GM10847 (cell line): ENCODE results near the gene SPDYE6.
A peak's percentile ranks its signal among the peaks of the same experiment; 100 is the strongest.

Experiments
- POLR2A ChIP-seq: IDR thresholded peaks from 2 replicates; pipeline ENCODE4 v1.6.1; 2011; ENCODE audit not compliant: insufficient read length; ENCODE audit errors: extremely low read depth

The SPDYE6 gene

DNA sequence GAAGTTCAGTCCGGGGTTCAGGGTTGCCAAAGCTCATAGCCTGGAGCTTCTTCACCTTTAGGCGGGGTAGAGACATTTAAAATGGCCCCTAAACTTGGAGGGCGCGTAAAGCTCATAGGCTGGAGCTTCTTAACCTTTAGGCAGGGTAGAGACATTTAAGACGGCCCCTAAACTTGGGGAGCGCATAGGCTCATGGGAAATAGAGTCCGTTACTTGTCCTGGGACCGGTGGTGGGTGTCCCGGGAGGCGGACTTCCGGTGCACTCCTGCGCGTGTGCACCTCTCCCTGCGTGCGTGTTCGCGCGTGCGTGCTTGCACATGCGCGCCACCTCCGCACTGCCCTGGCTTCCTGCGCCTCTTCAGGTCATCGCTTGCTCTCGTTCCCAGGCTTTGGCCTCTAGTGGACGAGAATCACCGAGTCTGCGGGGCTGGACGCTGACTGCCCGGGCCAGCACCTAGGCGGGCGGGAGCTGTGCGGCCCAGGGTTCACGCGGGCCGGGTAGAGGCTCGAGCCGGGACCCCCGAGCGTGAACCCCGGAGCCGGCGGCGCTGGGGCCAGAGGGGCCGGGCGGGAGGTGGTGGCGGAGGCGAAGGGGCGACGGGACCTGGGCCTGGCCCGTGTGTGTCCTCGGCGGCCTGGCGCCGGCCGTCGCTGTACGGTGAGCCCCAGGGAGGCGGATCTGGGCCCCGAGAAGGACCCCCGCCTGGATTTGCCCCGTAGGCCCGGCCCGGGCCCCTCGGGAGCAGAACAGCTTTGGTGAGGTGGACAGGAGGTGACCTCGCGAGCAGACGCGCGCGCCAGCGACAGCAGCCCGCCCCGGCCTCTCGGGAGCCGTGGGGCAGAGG lies 7.5 kb upstream of the SPDYE6 start:
- peak; percentile 44 for TF ChIP-seq POLR2A

DNA sequence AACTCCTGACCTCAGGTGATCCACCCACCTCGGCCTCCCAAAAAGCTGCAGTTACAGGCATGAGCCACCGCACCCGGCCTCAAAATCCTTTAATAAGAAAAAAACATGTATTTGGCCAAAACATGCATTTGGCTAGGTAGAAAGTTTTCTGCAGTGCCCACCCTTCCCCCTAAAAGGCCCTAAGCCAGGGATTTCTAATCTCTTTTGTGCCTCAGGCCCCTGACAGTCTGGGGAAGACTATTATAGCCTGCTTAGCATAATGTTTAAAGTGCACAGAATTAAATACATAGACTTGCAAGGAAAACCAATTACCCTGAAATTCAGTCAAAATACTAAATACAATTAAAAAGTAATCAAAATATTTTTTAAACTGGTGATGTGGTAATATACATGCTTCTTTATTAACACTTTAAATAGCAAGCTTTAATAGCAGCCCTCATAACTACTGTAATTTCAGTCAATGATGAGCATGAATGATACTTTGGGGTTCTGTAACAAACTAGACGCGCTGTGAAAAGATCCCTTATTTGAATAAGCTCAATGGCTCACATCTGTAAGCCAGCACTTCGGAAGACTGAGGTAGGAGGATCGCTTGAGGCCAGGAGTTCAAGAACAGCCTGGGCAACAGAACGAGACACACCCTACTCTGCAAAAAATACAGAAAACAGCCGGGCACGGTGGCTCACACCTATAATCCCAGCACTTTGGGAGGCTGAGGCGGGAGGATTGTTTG lies 29.9 kb downstream of the SPDYE6 start:
- TF ChIP-seq POLR2A: no peak

DNA sequence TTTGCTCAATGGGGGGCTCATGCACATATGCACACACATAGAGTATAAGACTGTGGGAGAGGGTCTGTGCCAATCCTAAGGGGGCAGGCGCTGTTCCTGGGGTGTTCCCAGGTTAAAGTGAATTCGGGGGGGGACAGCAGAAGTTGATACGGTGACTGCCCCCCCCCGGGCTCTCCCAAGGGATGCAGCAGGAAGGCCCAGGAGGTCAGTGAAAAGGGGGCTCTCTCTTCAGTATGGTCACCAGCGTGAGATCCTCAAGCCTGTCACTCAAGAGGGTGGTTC lies 32.4 kb downstream of the SPDYE6 start:
- no peak for TF ChIP-seq POLR2A

DNA sequence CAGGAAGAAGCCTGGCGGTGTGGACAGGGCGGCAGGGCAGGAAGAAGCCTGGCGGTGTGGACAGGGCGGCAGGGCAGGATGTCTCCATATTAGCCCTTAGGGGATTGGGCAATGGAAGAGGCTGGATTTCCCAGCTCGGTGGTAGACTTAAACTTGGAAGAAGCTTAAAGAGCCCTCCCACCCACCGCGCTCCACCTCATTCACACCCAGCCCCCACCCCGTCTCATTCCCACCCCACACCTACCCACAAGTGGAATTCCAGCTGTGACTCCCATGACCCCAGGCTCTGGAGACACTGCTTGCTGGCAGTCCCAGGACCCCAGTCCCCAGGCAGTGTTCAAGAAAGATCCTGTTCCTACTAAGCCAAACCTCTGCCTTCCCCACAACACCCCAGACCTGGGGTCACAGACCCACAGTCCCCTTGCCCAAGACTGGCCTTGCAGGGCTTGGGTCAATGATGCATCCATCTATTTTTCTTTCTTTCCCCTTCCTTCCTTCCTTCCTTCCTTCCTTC lies 34.0 kb downstream of the SPDYE6 start:
- TF ChIP-seq POLR2A: no peak

DNA sequence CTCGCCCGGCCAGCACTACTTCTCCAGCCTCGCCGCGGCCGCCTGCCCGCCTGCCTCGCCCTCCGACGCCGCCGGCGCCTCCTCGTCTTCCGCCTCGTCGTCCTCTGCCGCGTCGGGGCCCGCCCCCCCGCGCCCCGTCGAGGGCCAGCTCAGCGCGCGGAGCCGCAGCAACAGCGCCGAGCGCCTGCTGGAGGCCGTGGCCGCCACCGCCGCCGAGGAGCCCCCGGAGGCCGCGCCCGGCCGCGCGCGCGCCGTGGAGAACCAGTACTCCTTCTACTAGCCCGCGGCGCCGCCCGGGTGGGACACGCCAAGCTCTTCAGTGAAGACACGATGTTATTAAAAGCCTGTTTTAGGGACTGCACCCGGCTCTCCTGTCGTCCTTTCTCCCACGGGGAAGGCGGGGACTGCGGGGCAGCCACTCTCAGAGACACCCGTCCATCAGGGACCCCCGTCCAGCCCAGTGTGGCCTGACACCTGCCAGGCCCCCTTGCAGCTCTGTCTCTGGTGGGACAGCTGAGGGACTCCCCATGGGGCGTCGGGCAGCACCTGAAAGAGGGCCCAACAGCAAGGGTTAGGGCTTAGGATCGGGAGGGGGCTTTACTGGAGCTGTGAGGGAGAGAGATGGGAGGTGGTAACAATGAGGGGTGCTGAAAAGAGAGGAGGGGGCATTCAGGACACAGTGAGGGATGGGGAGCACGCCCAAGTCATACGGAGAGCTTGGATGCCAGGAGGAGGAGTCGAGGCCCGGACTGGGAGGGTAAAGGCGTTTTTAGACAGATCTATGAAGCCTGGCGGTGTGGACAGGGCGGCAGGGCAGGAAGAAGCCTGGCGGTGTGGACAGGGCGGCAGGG lies 34.7 kb downstream of the SPDYE6 start:
- no peak for TF ChIP-seq POLR2A

DNA sequence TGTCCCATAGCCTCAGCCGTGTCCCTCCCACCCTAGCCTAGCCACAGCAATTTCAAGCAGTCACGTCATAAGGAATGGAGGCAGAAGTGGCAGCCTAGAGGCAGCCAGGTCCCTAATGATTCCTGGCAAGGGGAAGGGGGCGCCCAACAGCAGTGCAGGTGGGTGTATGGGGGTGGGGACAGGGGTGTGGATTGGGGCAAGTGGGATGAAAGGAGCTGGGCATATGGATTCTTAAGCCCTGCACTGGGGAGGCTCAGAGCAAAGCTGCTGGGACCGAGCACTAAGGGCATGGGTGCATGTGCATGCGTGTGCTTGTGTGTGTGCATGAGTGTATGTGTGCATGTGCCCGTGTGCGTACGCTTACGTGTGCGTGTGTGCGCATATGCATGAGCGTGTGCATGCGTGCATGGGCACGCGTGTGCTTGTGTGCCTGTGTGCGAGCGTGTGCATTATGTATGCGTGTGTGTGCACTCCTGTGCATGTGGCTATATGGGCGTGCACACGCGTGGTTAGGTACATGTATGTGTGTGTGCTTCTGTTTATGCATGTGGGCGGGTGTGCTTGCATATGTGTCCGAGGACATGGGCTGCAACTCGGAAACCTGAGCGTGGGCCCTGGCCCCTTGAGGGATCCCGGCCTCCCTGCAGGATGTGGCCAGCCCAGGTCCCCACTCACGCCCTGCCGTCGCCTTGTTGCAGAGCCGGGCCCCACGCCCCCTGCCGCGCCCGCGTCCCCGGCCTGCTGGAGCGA lies 35.5 kb downstream of the SPDYE6 start:
- no peak for TF ChIP-seq POLR2A

DNA sequence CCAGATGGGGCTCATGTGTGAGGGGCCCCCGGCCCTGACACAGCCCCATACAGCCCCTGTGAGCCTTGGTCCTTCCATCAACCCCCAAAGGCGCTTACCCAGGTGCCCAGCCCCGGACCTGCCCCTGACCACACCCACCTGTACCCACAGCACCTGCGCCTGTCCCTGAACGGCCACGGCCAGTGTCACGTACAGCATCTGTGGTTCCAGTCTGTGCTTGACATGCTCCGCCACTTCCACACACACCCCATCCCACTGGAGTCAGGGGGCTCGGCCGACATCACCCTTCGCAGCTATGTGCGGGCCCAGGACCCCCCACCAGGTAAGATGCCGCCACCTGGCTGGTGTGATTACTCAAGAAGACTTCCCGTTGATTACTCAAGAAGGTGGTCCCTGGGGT lies 36.1 kb downstream of the SPDYE6 start:
- no peak for TF ChIP-seq POLR2A

DNA sequence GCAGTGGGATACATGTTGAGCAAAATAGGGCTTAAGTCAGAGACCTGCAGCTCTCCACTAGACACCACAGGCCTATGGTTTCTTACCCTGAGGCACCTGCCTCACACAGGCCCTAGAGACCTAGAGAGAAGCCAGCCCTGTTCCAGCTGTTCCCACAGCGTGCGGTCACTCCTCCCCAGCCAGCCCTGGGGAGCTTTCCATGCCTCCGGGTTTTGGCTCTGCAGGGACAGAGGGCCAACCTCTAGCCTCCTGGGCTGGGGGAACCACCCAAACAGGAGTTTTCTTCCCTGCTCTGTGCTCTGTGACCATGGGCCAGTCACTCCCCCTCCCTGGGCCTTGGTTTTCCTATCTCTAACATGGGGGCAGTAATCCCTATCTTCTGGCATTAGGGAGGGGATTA lies 36.6 kb downstream of the SPDYE6 start:
- TF ChIP-seq POLR2A: no peak

DNA sequence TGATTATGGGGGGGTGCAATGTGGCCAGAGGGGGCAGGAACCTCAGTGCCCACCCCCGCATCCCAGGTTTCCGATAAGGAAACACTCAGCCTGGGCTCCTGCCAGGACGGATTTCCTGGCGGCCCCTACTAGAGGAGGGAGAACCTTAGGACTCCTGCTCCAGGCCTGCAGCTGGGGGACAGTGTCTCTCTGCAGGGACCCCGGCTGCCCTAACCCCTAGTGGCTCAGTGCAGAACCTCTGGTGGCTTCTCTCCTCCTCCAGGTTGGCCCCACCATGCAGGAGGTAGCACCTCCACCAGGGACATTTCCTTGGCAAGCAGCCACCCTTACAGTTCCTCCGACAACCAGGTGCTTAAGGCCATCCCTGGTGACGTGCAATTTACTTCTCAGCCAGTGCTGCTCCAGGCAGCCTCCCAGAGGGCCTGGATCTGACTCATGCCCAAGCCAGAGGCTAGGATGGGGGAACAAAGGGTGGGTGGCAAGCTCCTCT lies 37.7 kb downstream of the SPDYE6 start:
- TF ChIP-seq POLR2A: no peak

DNA sequence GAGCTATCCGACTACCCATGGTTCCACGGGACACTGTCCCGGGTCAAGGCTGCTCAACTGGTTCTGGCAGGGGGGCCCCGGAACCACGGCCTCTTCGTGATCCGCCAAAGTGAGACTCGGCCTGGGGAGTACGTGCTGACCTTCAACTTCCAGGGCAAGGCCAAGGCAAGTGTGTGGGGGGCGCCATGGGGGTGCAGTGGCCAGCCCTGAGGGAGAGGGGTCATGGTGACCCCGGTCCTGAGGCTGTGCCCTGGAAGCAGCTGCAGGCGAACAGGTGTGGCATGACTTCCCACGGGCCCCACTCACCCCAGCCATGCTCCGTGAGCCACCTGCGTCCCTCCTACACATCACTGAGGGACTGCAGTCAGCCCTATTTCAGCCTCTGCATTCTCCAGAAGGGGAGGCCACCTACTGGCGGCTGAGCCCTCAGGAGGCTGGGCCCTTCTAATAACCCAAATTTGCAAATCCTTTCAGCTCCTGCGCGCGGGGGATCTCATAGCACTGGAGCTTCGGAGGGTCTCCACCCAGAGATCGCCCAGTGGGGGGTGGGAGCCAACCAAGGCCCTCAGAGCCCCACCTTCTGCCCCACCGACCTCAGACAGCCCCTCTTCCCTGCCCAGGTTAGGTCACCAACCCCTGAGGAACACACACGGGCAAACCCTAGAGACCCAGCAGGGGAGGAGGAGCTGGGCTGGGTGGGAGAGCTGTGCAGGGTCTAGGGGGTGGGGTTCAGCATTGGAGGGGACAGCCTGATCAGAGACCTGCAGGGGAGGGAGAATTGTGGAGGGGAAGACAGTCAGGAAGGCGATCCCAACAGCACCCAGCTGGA lies 38.8 kb downstream of the SPDYE6 start:
- TF ChIP-seq POLR2A: no peak

DNA sequence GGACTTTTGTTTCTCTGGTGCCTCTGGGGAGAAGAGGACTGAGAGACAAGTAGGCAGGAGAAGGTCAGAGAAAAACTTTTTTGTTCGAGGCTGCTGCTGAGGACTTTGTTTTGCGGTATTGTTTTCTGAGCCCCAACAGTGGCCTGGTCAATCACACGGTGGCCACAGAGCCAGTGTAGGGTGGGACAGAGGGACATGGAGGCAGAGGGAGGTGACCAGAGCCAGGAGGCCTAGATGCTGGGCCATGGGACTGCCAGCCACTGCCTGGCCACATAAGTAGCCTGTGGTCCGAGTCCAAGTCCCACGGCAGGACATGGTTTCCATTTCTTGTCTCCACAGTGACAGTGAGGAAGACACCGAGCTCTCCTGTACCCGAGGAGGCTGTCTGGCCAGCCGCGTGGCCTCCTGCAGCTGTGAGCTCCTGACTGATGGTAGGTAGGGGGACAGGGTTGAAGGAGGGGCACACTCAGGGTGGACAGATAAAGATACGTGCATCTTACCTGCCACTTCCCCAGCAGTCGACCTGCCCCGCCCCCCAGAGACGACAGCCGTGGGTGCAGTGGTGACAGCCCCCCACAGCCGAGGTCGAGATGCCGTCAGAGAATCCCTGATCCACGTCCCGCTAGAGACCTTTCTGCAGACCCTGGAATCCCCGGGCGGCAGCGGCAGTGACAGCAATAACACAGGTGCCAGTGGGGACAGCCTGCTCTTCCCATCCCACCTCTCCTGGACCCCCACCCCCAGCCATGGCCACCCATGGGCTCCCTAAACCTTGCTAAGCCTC lies 42.1 kb downstream of the SPDYE6 start:
- no peak for TF ChIP-seq POLR2A

DNA sequence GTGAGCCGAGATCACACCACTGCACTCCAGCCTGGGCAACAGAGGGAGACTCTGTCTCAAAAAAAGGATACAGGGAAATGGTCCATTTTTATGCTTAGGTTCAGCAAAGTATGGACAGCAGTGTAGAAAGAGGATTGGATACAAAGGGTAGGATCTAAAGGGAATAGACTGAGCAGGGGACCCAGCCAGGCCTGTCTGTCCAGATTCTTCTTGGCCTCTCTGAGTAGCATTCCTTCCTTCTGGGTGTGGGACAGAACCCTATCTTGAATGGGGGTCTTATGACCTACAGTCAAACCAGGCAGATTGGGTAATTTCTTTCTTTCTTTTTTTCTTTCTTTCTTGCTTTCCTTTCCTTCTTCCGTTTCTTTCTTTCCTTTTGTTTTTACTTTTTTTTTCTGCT lies 43.9 kb downstream of the SPDYE6 start:
- TF ChIP-seq POLR2A: no peak

DNA sequence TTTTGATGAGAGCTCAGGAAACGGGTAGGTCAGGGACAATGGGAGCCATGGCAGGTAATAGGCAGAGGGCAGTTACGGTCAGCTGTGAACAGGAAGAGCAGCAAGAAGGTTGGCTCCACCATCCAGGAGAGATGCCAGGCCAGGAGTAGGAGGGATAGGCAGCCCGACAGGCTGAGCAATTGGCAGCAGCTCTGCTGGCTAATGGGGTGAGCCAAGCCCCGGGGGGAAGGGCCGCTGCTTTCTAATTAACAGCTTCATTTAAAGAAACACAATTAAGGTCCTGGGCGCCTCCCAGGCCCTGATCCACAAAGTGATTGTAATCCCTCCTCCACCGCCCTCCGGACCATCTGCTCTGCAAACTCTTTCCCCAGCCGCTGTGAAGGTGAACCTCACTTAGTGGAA lies 45.8 kb downstream of the SPDYE6 start:
- TF ChIP-seq POLR2A: no peak

DNA sequence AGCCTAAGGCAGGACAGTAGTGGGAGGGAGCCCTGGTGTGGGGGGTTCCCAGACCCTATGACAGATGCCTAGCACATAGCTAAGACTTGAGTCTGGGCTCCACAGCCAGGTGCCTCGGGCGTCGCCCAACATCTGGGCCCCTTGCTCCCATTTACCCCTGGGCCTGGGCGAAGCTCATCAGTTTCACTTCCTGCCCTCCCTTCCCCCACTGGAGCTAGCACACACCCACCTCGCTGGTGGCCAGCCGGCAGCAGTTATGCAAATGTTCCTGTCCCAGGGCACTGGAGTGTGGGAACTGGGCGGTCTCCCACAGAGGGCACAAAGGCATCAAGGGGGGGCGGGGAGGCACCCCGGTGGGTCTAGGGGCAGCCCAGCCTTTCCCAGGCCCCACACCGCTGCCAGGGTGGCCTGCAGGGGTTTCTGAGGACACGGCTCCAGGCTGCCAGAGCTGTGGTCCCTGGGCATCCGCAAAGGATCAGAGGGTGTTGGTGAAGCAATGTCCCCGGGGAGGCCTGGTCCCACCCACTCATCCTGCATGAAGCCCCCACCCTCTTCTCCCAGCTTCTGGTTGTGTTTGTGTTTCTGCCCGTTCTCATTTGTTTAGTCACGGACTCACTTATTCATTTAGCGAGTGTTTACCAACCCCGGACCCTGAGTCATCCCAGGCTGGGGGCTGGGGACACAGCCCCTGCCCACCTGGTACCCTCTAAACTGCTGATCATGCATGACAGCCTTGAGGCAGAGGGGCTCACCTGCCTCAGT lies 49.1 kb downstream of the SPDYE6 start:
- TF ChIP-seq POLR2A: peak; percentile 41
